HepG2 (cell line): ENCODE data around the gene ZFP36. TPM values are rescaled to one million over a fixed set of nuclear protein-coding genes. Genes with fewer than 3 reads are reported as not detected.
A peak's percentile ranks its signal among the peaks of the same experiment; 100 is the strongest.

Experiments used
- ATAC-seq: fragments of 200-7000 bp; cut with Tn5 transposase; 3 replicates; pipeline ENCODE4 v1.9.1; 2020; ENCODE audit warnings: mild to moderate bottlenecking, moderate library complexity
- BruUV-seq: library from RNA; stranded (reverse); fragments of 400-500 nt; replicated peaks from 2 replicates; lab custom pipeline; 2021; lab: Mats Ljungman, UMichigan
- CTCF ChIA-PET: fragments of 300-600 bp; formaldehyde crosslinking; extraction: SDS; loops from one replicate; lab custom pipeline; 2021; ENCODE audit warnings: low total read pairs, inconsistent platforms, low intra/inter-chr PET ratio; lab: Yijun Ruan, JAX
- POLR2A ChIA-PET: fragments of 350-600 bp; sonication (Branson Sonifier 250); formaldehyde crosslinking; loops from one replicate; lab custom pipeline; 2020; ENCODE audit warnings: antibody characterized with exemption, inconsistent platforms; lab: Yijun Ruan, JAX
- DNase-seq: peaks from one replicate; pipeline ENCODE4 v3.0.0-alpha.2; 2015; ENCODE audit warnings: low spot score
- FAIRE-seq: peaks from 3 replicates; lab custom pipeline; 2011; peaks lifted over from hg19 to GRCh38; lab: Jason Lieb, UNC
- H2AFZ ChIP-seq: one replicate; pipeline ENCODE4 v1.6.1; 2011; ENCODE audit warnings: low read length, inconsistent platforms
- H3K27ac ChIP-seq: fragments of 300-600 bp; 3 replicates; pipeline ENCODE4 v1.8.0; 2011; ENCODE audit warnings: mixed run types, mild to moderate bottlenecking, mixed read lengths, low read length, inconsistent platforms; ENCODE audit not compliant: insufficient read depth; ENCODE audit errors: extremely low read length
- H3K27me3 ChIP-seq, 2 experiments: fragments of 200-600 bp in 1 of 2; 2 replicates in 1 of 2; 3 replicates in 1 of 2; pipeline versions ENCODE4 v1.6.0 to v1.8.0; 2011; ENCODE audit warnings: low read length in 2 of 2, mild to moderate bottlenecking in 2 of 2, moderate library complexity in 2 of 2, inconsistent platforms in 1 of 2; ENCODE audit not compliant: insufficient read depth in 2 of 2, control insufficient read depth in 1 of 2
- H3K36me3 ChIP-seq, 2 experiments: fragments of 200-600 bp in 1 of 2; replicated peaks in 1 of 2; 2 replicates in 1 of 2; 3 replicates in 1 of 2; pipeline versions ENCODE4 v1.5.1 to v1.8.0; 2011; ENCODE audit warnings: low read length in 2 of 2, inconsistent platforms in 1 of 2; ENCODE audit not compliant: insufficient read depth in 2 of 2, control insufficient read depth in 1 of 2
- H3K4me1 ChIP-seq: 2 replicates; pipeline ENCODE4 v1.5.1; 2012; ENCODE audit warnings: low read length, inconsistent platforms; ENCODE audit not compliant: insufficient read depth
- H3K4me2 ChIP-seq: 2 replicates; pipeline ENCODE4 v1.6.0; 2011; ENCODE audit warnings: low read depth, low read length, inconsistent platforms
- H3K4me3 ChIP-seq, 3 experiments: fragments of 200-600 bp in 1 of 3; sonication (generic), shearing (Covaris generic) in 1 of 3; replicated peaks in 1 of 3; 2 replicates each; pipeline ENCODE4 v1.5.1; 2011 to 2016; ENCODE audit warnings: low read length in 3 of 3, inconsistent platforms in 2 of 3, low read depth in 2 of 3, mild to moderate bottlenecking in 2 of 3, control low read depth in 1 of 3, mixed read lengths in 1 of 3; ENCODE audit not compliant: insufficient read depth in 1 of 3
- H3K79me2 ChIP-seq: one replicate; pipeline ENCODE4 v1.6.1; 2011; ENCODE audit warnings: low read length, inconsistent platforms; ENCODE audit not compliant: insufficient read depth
- H3K9ac ChIP-seq: 2 replicates; pipeline ENCODE4 v1.6.0; 2011; ENCODE audit warnings: mild to moderate bottlenecking, low read depth, low read length, inconsistent platforms; ENCODE audit not compliant: insufficient read depth
- H3K9me3 ChIP-seq: 2 replicates; pipeline ENCODE4 v1.5.1; 2012; ENCODE audit warnings: mild to moderate bottlenecking, low read length
- H4K20me1 ChIP-seq: 2 replicates; pipeline ENCODE4 v1.6.0; 2011; ENCODE audit warnings: inconsistent platforms, mild to moderate bottlenecking, low read length, moderate library complexity; ENCODE audit not compliant: insufficient read depth
- MNT ChIP-seq: fragments of 450-650 bp; IDR thresholded peaks from 2 replicates; pipeline ENCODE4 v1.6.1; 2016
- NCOR1 ChIP-seq: fragments of 200-600 bp; sonication (generic); IDR thresholded peaks from 2 replicates; pipeline ENCODE4 v1.7.0; 2017; ENCODE audit warnings: antibody characterized with exemption, low read length, borderline replicate concordance
- NKX3-1 ChIP-seq: sonication (generic); formaldehyde crosslinking; IDR thresholded peaks from 2 replicates; pipeline ENCODE4 v1.5.0; 2020; ENCODE audit warnings: missing genetic modification reagents
- PRPF4 ChIP-seq: fragments of 200-400 bp; formaldehyde crosslinking; IDR thresholded peaks from 2 replicates; pipeline ENCODE4 v1.6.1; 2016; ENCODE audit warnings: low read length, low read depth; ENCODE audit not compliant: poor library complexity, severe bottlenecking
- SP5 ChIP-seq: IDR thresholded peaks from 2 replicates; pipeline ENCODE4 v1.6.1; 2016; ENCODE audit warnings: low read depth, borderline replicate concordance
- SRY ChIP-seq: sonication (generic); formaldehyde crosslinking; IDR thresholded peaks from 2 replicates; pipeline ENCODE4 v1.8.0; 2022; ENCODE audit warnings: mild to moderate bottlenecking, missing genetic modification reagents
- TFAP4 ChIP-seq: sonication (generic); IDR thresholded peaks from 2 replicates; pipeline ENCODE4 v1.6.1; 2016; ENCODE audit warnings: low read depth, borderline replicate concordance
- ZNF431 ChIP-seq: sonication (generic); formaldehyde crosslinking; IDR thresholded peaks from 2 replicates; pipeline ENCODE4 v1.9.0; 2022; ENCODE audit warnings: missing genetic modification reagents, low read depth, mild to moderate bottlenecking, borderline replicate concordance
- ZNF432 ChIP-seq: sonication (generic); formaldehyde crosslinking; IDR thresholded peaks from 2 replicates; pipeline ENCODE4 v1.5.0; 2020; ENCODE audit warnings: missing genetic modification reagents, mild to moderate bottlenecking, borderline replicate concordance
- WGBS: methylation state at CpG from one replicate; pipeline ENCODE4 v1.1.6; 2017; ENCODE audit warnings: low lambda C conversion rate; 5-methylcytosine and 5-hydroxymethylcytosine counted together
- in situ Hi-C: cut with HindIII; loops from 2 replicates; pipeline ENCODE4 v1.10.0; 2017; ENCODE audit warnings: low pct_unique_long_range_greater_than_20kb; ENCODE audit not compliant: extremely low pct_ligation_motif_present
- intact Hi-C: fragments of 100-400 bp; cut with micrococcal nuclease; formaldehyde crosslinking; loops from one replicate; pipeline ENCODE4 v1.10.0; 2022; ENCODE audit not compliant: unreplicated experiment
- polyA plus RNA-seq, 8 experiments: library from polyadenylated mRNA; depleted of rRNA in 3 of 8; stranded (reverse) in 7 of 8; unstranded in 1 of 8; fragments of >200 nt; fragmentation: Illumina TruSeq in 4 of 8; extraction: Trizol in 4 of 8; gene quantifications; 2 replicates each; pipeline versions ENCODE4 v1.2.1 to v1.2.3, GENCODE V29; 2011 to 2016; ENCODE audit warnings: low read depth in 4 of 8, missing spikeins in 1 of 8, mixed read lengths in 1 of 8; ENCODE audit not compliant: insufficient read depth in 1 of 8
- total RNA-seq, 5 experiments: library from RNA; depleted of rRNA; stranded (reverse); fragments of >200 nt; fragmentation: Illumina TruSeq; extraction: Trizol; gene quantifications; 2 replicates each; pipeline ENCODE4 v1.2.3, GENCODE V29; 2016; ENCODE audit warnings: low read depth in 1 of 5
- TF ChIP-seq, protein P1 (sequence below): sonication (generic); formaldehyde crosslinking; IDR thresholded peaks from 2 replicates; pipeline ENCODE4 v1.4.0; 2020; ENCODE audit warnings: mild to moderate bottlenecking, missing genetic modification reagents
- TF ChIP-seq, protein P2 (sequence below): sonication (generic); formaldehyde crosslinking; IDR thresholded peaks from 2 replicates; pipeline ENCODE4 v1.4.0; 2020; ENCODE audit warnings: missing genetic modification reagents

ZFP36 gene
- total and polyA plus RNA-seq, 2 of the 13 experiments (the other 11 are each of a cell fraction or from before 2014, with no cell fraction given) = 1.4 to 1.7 TPM

- TF ChIP-seq MNT = no peak
- TF ChIP-seq, protein P1, sequence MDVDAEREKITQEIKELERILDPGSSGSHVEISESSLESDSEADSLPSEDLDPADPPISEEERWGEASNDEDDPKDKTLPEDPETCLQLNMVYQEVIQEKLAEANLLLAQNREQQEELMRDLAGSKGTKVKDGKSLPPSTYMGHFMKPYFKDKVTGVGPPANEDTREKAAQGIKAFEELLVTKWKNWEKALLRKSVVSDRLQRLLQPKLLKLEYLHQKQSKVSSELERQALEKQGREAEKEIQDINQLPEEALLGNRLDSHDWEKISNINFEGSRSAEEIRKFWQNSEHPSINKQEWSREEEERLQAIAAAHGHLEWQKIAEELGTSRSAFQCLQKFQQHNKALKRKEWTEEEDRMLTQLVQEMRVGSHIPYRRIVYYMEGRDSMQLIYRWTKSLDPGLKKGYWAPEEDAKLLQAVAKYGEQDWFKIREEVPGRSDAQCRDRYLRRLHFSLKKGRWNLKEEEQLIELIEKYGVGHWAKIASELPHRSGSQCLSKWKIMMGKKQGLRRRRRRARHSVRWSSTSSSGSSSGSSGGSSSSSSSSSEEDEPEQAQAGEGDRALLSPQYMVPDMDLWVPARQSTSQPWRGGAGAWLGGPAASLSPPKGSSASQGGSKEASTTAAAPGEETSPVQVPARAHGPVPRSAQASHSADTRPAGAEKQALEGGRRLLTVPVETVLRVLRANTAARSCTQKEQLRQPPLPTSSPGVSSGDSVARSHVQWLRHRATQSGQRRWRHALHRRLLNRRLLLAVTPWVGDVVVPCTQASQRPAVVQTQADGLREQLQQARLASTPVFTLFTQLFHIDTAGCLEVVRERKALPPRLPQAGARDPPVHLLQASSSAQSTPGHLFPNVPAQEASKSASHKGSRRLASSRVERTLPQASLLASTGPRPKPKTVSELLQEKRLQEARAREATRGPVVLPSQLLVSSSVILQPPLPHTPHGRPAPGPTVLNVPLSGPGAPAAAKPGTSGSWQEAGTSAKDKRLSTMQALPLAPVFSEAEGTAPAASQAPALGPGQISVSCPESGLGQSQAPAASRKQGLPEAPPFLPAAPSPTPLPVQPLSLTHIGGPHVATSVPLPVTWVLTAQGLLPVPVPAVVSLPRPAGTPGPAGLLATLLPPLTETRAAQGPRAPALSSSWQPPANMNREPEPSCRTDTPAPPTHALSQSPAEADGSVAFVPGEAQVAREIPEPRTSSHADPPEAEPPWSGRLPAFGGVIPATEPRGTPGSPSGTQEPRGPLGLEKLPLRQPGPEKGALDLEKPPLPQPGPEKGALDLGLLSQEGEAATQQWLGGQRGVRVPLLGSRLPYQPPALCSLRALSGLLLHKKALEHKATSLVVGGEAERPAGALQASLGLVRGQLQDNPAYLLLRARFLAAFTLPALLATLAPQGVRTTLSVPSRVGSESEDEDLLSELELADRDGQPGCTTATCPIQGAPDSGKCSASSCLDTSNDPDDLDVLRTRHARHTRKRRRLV = no peak
These were observed 1.2 kb upstream of the ZFP36 start (continued) for GRCh38 chr19:39405261-39405957.

GRCh38 chr19:39405958-39406655 is 540 bp upstream of the ZFP36 start:
- peaks cover 0 to 3% of the 10 kb centered on the region in 2 experiments; a peak in 1 of 5 replicates for H3K36me3 ChIP-seq
- intact Hi-C loops = no loop called here
- DNase-seq = no peak
- H3K4me1 ChIP-seq = peaks cover 57% of the 10 kb centered on the region
- H2AFZ ChIP-seq = no peak overlapping the region
- FAIRE-seq = no peak
- H3K4me2 ChIP-seq = peak overlapping the region; percentile 85
- H3K9me3 ChIP-seq = no peaks in the 10 kb centered on the region
- peak overlapping the region; percentile 59 for H3K27ac ChIP-seq
- no peak for ATAC-seq
- CTCF ChIA-PET = interaction anchor here (0.8 kb wide), 1 partner anchor 9 kb away, joined by 3 read pairs; no protein-coding TSS in a partner anchor
- H3K9ac ChIP-seq = peak overlapping the region; percentile 73
- H3K27me3 ChIP-seq = no peaks in the 10 kb centered on the region; a peak in 1 of 5 replicates
- H4K20me1 ChIP-seq = peaks cover 20% of the 10 kb centered on the region; the same call in 1 of the 2 replicates
- BruUV-seq = no TSS peak
- in situ Hi-C loops = no loop called here
- H3K4me3 ChIP-seq = peak overlapping the region; percentile 97 to 98 (median 97)
- POLR2A ChIA-PET = interaction anchor here (0.6 to 5.8 kb wide), 6 partner anchors 8 to 64 kb away, joined by 3 to 117 read pairs (median 10); partner anchors contain the start of genes MED29, PAF1, RPS16 and SAMD4B
- peaks cover 32% of the 10 kb centered on the region for H3K79me2 ChIP-seq
- 25% methylated on average over 22 of the region's 22 CpGs for WGBS
- TF ChIP-seq NKX3-1 (CRISPR knock-in tag) (0 out of 2 replicates have a peak, but pooled peaks have one; percentile 5), ZNF432 (no peak), SP5 (CRISPR knock-in tag) (0 out of 2 replicates have a peak, but pooled peaks have one; percentile 7), SRY (CRISPR knock-in tag) (no peak), TFAP4 (no peak), ZNF431 (CRISPR knock-in tag) (0 out of 2 replicates have a peak, but pooled peaks have one; percentile 16), PRPF4 (peak; percentile 58), NCOR1 (0 out of 2 replicates have a peak, but pooled peaks have one; percentile 3)
- TF ChIP-seq, protein P2, sequence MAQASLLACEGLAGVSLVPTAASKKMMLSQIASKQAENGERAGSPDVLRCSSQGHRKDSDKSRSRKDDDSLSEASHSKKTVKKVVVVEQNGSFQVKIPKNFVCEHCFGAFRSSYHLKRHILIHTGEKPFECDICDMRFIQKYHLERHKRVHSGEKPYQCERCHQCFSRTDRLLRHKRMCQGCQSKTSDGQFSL (CRISPR knock-in tag) = peak; percentile 77
